Ishikawa (cell line): ENCODE measurements around the gene CHMP6.

Experiments
- RAD21 ChIP-seq: IDR thresholded peaks from 2 replicates; pipeline ENCODE4 v1.6.1; 2012; ENCODE audit warnings: low read depth
- TF ChIP-seq, protein P1 (sequence below): IDR thresholded peaks from 2 replicates; pipeline ENCODE4 v1.6.1; 2012

DNA sequence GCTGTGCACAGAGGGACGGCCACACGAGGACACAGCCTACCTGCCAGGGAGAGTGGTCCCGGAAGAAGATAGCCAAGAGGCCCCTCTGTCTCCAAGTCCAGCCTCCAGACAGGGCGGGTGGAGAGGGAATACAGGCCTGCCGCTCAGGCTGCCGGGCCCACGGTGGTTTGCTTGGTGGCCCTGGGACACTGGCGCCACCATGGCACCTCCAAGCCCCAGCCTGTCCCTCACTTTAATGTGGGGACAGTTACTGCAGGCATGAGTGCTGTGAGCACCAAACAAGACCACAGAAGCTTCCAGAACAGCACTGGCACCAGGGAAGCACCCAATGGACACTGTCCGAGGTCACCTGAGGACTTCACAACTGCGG lies 22.0 kb upstream of the CHMP6 start:
- TF ChIP-seq, protein P1, sequence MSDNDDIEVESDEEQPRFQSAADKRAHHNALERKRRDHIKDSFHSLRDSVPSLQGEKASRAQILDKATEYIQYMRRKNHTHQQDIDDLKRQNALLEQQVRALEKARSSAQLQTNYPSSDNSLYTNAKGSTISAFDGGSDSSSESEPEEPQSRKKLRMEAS: no peak
- no peak for TF ChIP-seq RAD21
